ENCODE measurements around the gene PPAT.

GRCh38 chr4:56445699-56446098 lies 10.3 kb upstream of the PPAT start:
- TF ChIP-seq EZH2phosphoT487 (IDR thresholded peaks at IDR 0.05; ENCODE audit: insufficient read depth, low read depth) (no peak), EZH2 (IDR thresholded peaks at IDR 0.05; ENCODE audit: insufficient read depth, poor library complexity, severe bottlenecking) (no peak)

Data from GM23248 (cell line).